ENCODE measurements around the gene HHLA2. TPM values are rescaled to one million over a fixed set of nuclear protein-coding genes. Genes with fewer than 3 reads are reported as not detected.

Gene HHLA2
- total RNA-seq, 1 experiment from 2014 or later, result 5.8 TPM

- Mint-ChIP-seq H3K4me3 (ENCODE audit: low read depth, unreplicated experiment) (no peak overlapping the region), H3K36me3 (ENCODE audit: insufficient read depth, unreplicated experiment) (peaks cover 5% of the 10 kb centered on the region), H3K4me1 (ENCODE audit: low read depth, unreplicated experiment) (peaks cover 17% of the 10 kb centered on the region), H3K27me3 (ENCODE audit: unreplicated experiment) (no peaks in the 10 kb centered on the region), H3K27ac (ENCODE audit: unreplicated experiment) (no peak overlapping the region), H3K9me3 (ENCODE audit: low read depth, unreplicated experiment) (no peaks in the 10 kb centered on the region)
- no peak for DNase-seq
- intact Hi-C loops (cut with micrococcal nuclease; ENCODE audit: unreplicated experiment), result no loop called here
- no peak for TF ChIP-seq CTCF (IDR thresholded peaks at IDR 0.05; ENCODE audit: unreplicated experiment)
- CTCF ChIA-PET, result no interaction called here
- no TSS peak for BruUV-seq (replicated peaks)
Observed at GRCh38 chr3:108281670-108282069, 14.7 kb upstream of the HHLA2 start.

GRCh38 chr3:108283006-108283405 is 13.3 kb upstream of the HHLA2 start:
- Mint-ChIP-seq H3K4me3 (ENCODE audit: low read depth, unreplicated experiment) (no peak overlapping the region), H3K27me3 (ENCODE audit: unreplicated experiment) (no peaks in the 10 kb centered on the region), H3K9me3 (ENCODE audit: low read depth, unreplicated experiment) (no peaks in the 10 kb centered on the region), H3K36me3 (ENCODE audit: insufficient read depth, unreplicated experiment) (peaks cover 5% of the 10 kb centered on the region), H3K27ac (ENCODE audit: unreplicated experiment) (peak overlapping the region; percentile 45), H3K4me1 (ENCODE audit: low read depth, unreplicated experiment) (peaks cover 17% of the 10 kb centered on the region)
- CTCF ChIA-PET, result no interaction called here
- no TSS peak for BruUV-seq (replicated peaks)
- DNase-seq, result no peak
- no peak for TF ChIP-seq CTCF (IDR thresholded peaks at IDR 0.05; ENCODE audit: unreplicated experiment)
- intact Hi-C loops (cut with micrococcal nuclease; ENCODE audit: unreplicated experiment), result no loop called here

GRCh38 chr3:108283989-108284388 is 12.4 kb upstream of the HHLA2 start:
- no peak for DNase-seq
- H3K9me3 Mint-ChIP-seq (ENCODE audit: low read depth, unreplicated experiment), result no peaks in the 10 kb centered on the region
- no peak overlapping the region for H3K4me3 Mint-ChIP-seq (ENCODE audit: low read depth, unreplicated experiment)
- intact Hi-C loops (cut with micrococcal nuclease; ENCODE audit: unreplicated experiment), result no loop called here
- peaks cover 17% of the 10 kb centered on the region for H3K4me1 Mint-ChIP-seq (ENCODE audit: low read depth, unreplicated experiment)
- no peak overlapping the region for H3K27ac Mint-ChIP-seq (ENCODE audit: unreplicated experiment)
- CTCF ChIA-PET, result no interaction called here
- TF ChIP-seq CTCF (IDR thresholded peaks at IDR 0.05; ENCODE audit: unreplicated experiment), result no peak
- no peaks in the 10 kb centered on the region for H3K27me3 Mint-ChIP-seq (ENCODE audit: unreplicated experiment)
- no TSS peak for BruUV-seq (replicated peaks)
- H3K36me3 Mint-ChIP-seq (ENCODE audit: insufficient read depth, unreplicated experiment), result peaks cover 5% of the 10 kb centered on the region

GRCh38 chr3:108285176-108285575 is 11.2 kb upstream of the HHLA2 start:
- Mint-ChIP-seq H3K9me3 (ENCODE audit: low read depth, unreplicated experiment) (no peaks in the 10 kb centered on the region), H3K36me3 (ENCODE audit: insufficient read depth, unreplicated experiment) (peaks cover 5% of the 10 kb centered on the region), H3K27ac (ENCODE audit: unreplicated experiment) (peak overlapping the region; percentile 29), H3K4me1 (ENCODE audit: low read depth, unreplicated experiment) (peaks cover 17% of the 10 kb centered on the region), H3K4me3 (ENCODE audit: low read depth, unreplicated experiment) (no peak overlapping the region), H3K27me3 (ENCODE audit: unreplicated experiment) (no peaks in the 10 kb centered on the region)
- CTCF ChIA-PET, result no interaction called here
- no TSS peak for BruUV-seq (replicated peaks)
- intact Hi-C loops (cut with micrococcal nuclease; ENCODE audit: unreplicated experiment), result no loop called here
- TF ChIP-seq CTCF (IDR thresholded peaks at IDR 0.05; ENCODE audit: unreplicated experiment), result no peak
- no peak for DNase-seq

Data from Calu3 (cell line).